IPS-15b (cell line): ENCODE data around the gene NUB1.

Experiments used
- H3K27me3 ChIP-seq: one replicate; pipeline ENCODE4 v1.6.1; 2013; ENCODE audit warnings: low read length; ENCODE audit not compliant: control insufficient read depth, insufficient read depth
- H3K36me3 ChIP-seq: one replicate; pipeline ENCODE4 v1.6.1; 2013; ENCODE audit warnings: low read length; ENCODE audit not compliant: control insufficient read depth, insufficient read depth
- H3K4me1 ChIP-seq: one replicate; pipeline ENCODE4 v1.6.1; 2013; ENCODE audit warnings: mild to moderate bottlenecking, low read length; ENCODE audit not compliant: control insufficient read depth, insufficient read depth
- H3K4me3 ChIP-seq: one replicate; pipeline ENCODE4 v1.5.1; 2013; ENCODE audit warnings: low read depth, low read length
- H3K9ac ChIP-seq: one replicate; pipeline ENCODE4 v1.6.1; 2013; ENCODE audit warnings: low read depth, mild to moderate bottlenecking, low read length
- H3K9me3 ChIP-seq: one replicate; pipeline ENCODE4 v1.6.1; 2013; ENCODE audit warnings: mild to moderate bottlenecking, low read length; ENCODE audit not compliant: control insufficient read depth, insufficient read depth

The NUB1 gene

DNA sequence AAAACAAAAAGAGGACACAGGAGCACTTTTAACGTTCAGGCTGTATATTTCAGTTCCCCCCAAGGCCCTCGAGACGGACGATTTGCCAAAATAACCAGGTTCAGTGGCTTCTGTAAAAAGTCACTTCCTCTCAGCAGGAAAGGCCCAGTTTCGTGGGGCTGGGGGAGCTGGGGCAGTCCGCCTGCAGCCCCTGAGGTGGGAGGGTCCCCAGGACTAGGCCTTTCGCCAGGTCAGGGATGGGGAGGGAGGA lies 39.4 kb downstream of the NUB1 start:
- Histone ChIP-seq H3K9me3 (no peaks in the 10 kb centered on the region), H3K4me3 (peak overlapping the region; percentile 33), H3K27me3 (peaks cover 21% of the 10 kb centered on the region), H3K36me3 (peaks cover 12% of the 10 kb centered on the region), H3K9ac (no peak overlapping the region), H3K4me1 (peaks cover 5% of the 10 kb centered on the region)

DNA sequence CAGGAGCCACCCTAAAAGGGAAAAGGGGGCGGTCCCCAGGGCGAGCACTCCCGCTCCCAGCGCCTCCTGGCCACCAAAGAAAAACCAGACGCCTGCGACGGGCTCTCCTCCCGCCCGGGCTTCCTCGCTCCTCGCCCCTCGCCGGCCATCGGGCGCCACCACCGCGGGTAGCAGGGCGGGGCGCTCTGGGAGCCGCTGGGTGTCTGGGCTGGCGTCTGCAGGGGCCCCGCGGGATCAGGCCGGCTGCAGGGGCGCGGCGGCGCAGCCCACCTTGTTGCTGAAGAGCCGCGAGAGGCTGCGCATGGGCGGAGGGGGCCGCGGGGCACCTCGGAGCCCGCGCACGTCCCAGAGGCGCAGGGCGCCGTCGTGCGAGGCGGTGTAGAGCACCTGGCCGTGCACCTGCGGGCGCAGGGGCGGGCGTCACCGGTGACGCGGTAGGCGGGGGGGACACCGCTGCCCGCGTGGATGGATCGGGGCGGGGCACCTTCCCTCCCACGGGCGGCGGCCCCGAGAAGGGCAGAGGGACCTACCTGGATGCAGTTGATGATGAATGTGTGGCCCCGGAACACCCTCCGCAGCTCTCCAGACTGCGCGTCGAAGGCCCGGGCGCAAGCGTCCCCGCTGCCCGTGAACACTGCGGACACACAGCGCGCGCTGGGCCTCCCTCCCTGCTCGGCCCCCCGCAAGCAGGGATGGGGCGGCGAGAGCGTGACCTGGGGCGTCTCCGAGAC lies 39.9 kb downstream of the NUB1 start:
- Histone ChIP-seq H3K9ac (no peak overlapping the region), H3K36me3 (peaks cover 7% of the 10 kb centered on the region), H3K9me3 (no peaks in the 10 kb centered on the region), H3K4me3 (peak overlapping the region; percentile 33), H3K27me3 (peaks cover 21% of the 10 kb centered on the region), H3K4me1 (peaks cover 5% of the 10 kb centered on the region)

GRCh38 chr7:151382079-151382885 lies 40.7 kb downstream of the NUB1 start:
- H3K9me3 ChIP-seq, result no peaks in the 10 kb centered on the region
- peaks cover 21% of the 10 kb centered on the region for H3K27me3 ChIP-seq
- peak overlapping the region; percentile 33 for H3K4me3 ChIP-seq
- peaks cover 2% of the 10 kb centered on the region for H3K36me3 ChIP-seq
- peaks cover 5% of the 10 kb centered on the region for H3K4me1 ChIP-seq
- no peak overlapping the region for H3K9ac ChIP-seq

- no peak overlapping the region for H3K4me3 ChIP-seq
- H3K9ac ChIP-seq, result no peak overlapping the region
- H3K9me3 ChIP-seq, result no peaks in the 10 kb centered on the region
- peaks cover 5% of the 10 kb centered on the region for H3K4me1 ChIP-seq
- peaks cover 21% of the 10 kb centered on the region for H3K27me3 ChIP-seq
- no peaks in the 10 kb centered on the region for H3K36me3 ChIP-seq
Observed at GRCh38 chr7:151383638-151384351, 42.2 kb downstream of the NUB1 start.

DNA sequence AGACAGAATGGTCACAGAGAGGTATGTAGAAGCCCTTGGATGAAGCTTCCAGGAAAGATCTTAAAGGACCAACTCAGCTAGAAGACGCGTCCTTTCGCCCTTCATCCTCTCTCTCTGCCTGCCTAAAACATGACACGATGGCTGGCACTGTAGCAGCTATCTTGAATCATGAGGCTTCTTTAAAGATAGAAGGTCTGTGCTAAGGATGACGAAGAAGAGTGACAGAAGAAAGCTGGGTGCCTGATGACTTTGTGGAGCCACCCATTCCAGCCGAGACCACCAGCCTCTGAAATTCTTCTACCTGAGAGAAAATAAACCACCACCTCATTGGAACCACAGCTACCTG lies 42.7 kb downstream of the NUB1 start:
- Histone ChIP-seq H3K27me3 (peaks cover 21% of the 10 kb centered on the region), H3K36me3 (no peaks in the 10 kb centered on the region), H3K4me1 (peaks cover 5% of the 10 kb centered on the region), H3K4me3 (no peak overlapping the region), H3K9ac (no peak overlapping the region), H3K9me3 (no peaks in the 10 kb centered on the region)

DNA sequence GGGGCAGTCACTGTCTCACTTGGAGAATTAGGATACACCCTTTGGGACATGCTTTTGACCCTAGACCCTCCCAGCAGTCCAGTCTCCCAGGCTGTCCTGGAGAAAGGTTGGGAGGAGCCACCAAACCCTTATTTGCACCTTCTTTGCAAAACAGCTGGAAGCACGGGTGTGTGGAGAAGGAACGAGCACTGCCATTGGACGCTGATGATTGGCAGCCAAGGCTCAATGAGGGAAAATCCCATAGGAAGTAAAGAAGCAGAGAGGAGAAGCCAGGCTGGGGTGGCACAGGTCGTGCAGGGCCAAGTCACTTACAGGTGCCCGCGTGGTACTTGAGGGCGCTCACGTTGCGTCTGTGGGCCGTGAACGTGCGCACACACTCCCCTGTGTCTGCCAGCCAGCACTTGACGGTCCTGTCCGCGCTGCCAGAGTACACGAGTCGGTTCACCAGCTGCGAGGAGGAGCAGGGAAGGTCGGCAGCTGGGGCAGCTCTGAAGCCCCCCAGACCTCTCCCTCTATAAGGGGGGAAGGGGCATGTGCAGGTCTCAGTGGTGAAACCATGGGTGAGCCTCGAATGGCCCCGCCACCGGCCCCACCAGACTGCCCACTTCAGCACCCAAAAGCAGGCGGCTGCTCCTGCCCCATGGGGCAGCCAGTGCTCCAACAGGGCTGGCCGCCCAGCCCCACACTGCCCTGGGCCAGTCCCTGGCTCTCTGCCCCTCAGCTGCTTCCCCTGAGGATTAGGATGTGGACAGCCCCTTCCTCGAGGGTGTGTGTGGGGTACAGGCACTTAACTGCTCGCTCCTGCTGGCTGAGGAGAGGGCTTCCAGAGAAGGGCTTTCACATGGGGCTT lies 43.4 kb downstream of the NUB1 start:
- peaks cover 21% of the 10 kb centered on the region for H3K27me3 ChIP-seq
- no peak overlapping the region for H3K9ac ChIP-seq
- no peaks in the 10 kb centered on the region for H3K36me3 ChIP-seq
- no peaks in the 10 kb centered on the region for H3K9me3 ChIP-seq
- H3K4me3 ChIP-seq, result no peak overlapping the region
- H3K4me1 ChIP-seq, result peaks cover 5% of the 10 kb centered on the region

DNA sequence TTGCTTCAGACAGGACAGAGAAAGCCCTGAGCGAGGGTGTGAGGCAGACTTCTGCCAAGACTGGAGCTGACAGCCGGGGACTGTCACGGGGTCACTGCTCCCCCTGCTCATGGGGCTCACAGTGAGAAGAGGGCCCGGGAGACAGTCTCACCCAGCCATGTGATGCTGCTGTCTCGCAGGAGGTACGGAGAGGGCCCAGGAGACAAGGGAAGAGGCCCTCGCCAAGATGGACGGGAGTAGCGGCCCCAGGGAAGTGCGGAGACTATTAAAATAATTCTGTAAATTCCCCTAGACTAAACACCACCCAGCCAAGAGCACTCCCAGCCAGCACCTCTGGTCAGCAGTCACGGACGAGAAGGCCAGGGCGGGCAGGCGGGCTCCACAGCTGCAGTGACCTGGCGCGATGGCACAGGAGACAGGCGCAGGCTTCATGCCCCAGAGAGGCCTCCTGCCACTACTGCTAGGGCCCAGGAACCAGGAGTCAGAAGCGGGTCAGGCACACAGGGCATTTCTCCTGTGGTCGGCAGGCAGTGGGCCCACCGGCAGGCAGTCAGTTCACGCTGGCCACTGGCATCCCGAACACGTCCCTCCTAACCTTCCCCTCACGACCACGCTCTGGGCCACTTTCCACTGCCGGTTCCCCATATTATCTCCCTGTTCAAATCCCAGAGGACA lies 44.2 kb downstream of the NUB1 start:
- Histone ChIP-seq H3K4me1 (peaks cover 3% of the 10 kb centered on the region), H3K36me3 (no peaks in the 10 kb centered on the region), H3K9me3 (no peaks in the 10 kb centered on the region), H3K4me3 (no peak overlapping the region), H3K9ac (no peak overlapping the region), H3K27me3 (peaks cover 21% of the 10 kb centered on the region)

GRCh38 chr7:151386301-151387160 lies 44.9 kb downstream of the NUB1 start:
- H3K9ac ChIP-seq, result no peak overlapping the region
- H3K27me3 ChIP-seq, result peaks cover 21% of the 10 kb centered on the region

DNA sequence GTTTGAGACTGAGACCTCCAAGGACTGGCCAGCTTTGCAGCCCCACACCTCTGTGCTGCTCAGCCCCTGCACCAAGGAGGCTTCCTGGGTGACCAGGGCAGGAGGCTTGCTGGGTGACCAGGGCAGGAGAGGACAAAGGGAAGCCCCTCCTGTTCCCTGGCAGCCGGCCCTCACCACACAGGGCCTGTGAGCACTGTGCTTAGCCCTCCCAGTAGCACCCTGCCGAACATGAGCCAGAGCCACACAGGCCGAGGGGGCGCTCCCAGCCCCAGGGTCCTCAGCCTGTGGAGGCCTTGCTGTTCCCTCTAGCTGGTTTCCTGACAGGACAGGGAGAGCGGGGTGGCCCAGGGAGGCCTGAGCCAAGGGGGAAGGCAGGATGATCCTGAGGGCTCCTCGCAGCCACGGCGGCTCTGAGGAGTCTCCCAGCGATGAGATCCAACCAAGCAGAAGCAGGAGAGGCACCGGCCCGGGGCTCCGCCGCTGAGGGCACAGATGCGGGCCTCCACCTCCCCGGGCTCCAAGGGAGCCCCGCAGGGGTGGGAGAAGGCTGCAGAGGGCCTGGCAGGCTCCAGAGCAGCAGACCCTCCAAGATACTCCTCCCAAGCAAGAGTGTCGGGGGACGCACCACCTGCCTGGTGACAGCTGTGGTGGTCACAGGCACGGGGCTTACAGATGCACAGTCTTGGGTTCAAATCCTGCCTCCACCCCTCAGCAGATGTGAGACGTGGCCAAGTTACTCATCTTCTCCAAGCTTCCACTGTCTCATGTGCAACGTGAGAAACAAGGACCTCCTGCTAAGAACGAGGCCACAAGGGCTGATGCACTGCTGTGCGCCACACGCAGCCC lies 45.8 kb downstream of the NUB1 start:
- Histone ChIP-seq H3K4me3 (no peak overlapping the region), H3K9me3 (no peaks in the 10 kb centered on the region)

More at GRCh38 chr7:151386301-151387160, 44.9 kb downstream of the NUB1 start:
- H3K9me3 ChIP-seq, result no peaks in the 10 kb centered on the region
- no peaks in the 10 kb centered on the region for H3K4me1 ChIP-seq
- no peak overlapping the region for H3K4me3 ChIP-seq
- no peaks in the 10 kb centered on the region for H3K36me3 ChIP-seq

GRCh38 chr7:151388007-151388297 lies 46.3 kb downstream of the NUB1 start:
- no peaks in the 10 kb centered on the region for H3K4me1 ChIP-seq
- H3K36me3 ChIP-seq, result no peaks in the 10 kb centered on the region
- H3K4me3 ChIP-seq, result no peak overlapping the region
- no peak overlapping the region for H3K9ac ChIP-seq
- peaks cover 7% of the 10 kb centered on the region for H3K27me3 ChIP-seq
- no peaks in the 10 kb centered on the region for H3K9me3 ChIP-seq

More for the DNA sequence above, 45.8 kb downstream of the NUB1 start:
- Histone ChIP-seq H3K9ac (no peak overlapping the region), H3K27me3 (peaks cover 13% of the 10 kb centered on the region), H3K36me3 (no peaks in the 10 kb centered on the region), H3K4me1 (no peaks in the 10 kb centered on the region)
